ENCODE data around the gene LPIN3.

Gene LPIN3

DNA sequence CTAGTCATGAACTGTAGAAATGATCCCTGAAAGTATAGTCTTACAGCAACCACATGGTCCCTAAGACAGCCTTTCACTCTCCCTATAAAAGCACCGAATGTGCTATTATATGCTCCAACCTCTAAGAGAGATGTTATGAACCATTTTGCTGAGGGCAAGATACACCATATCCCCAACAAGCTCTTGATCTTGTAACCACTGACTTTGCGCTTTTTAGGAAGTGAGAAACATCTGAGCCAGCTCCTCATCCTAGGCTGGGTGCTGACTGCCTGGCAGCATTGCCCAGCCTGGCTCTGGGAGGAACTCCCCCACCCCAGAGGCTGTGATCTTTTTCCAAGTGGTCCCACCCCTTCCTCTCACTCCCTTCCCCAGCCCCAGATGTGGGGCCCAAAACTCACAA is 29.1 kb downstream of the LPIN3 start:
- H3K27ac ChIP-seq = no peak overlapping the region
- no peak for TF ChIP-seq ZFX (IDR thresholded peaks at IDR 0.05)
- TF ChIP-seq CTCF (conservative IDR thresholded peaks at IDR 0.05) = no peak

DNA sequence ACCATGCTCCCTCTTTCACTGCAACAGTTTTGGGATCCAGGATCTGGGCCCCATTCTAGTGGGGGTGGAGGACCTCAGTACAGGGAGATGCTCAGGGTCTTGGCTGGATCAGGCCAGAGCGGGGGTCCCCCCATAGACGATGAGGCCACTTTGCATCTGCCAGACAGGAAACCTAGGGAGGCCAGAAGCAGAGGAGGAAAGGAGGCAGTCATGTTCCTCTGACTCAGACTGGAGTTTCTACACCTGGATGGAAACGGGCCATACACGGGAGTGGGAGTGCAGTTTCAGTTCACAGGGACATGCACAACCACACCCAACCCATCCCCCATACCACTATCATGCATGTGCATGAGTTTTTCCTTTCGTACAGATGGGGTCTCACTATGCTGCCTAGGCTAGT is 29.6 kb downstream of the LPIN3 start:
- TF ChIP-seq ZFX (IDR thresholded peaks at IDR 0.05) = no peak
- no peak for TF ChIP-seq CTCF (conservative IDR thresholded peaks at IDR 0.05)
- no peak overlapping the region for H3K27ac ChIP-seq

- TF ChIP-seq CTCF (conservative IDR thresholded peaks at IDR 0.05) (no peak), ZFX (IDR thresholded peaks at IDR 0.05) (no peak)
- H3K27ac ChIP-seq = no peak overlapping the region
These were observed 30.8 kb downstream of the LPIN3 start for GRCh38 chr20:41371371-41371770.

DNA sequence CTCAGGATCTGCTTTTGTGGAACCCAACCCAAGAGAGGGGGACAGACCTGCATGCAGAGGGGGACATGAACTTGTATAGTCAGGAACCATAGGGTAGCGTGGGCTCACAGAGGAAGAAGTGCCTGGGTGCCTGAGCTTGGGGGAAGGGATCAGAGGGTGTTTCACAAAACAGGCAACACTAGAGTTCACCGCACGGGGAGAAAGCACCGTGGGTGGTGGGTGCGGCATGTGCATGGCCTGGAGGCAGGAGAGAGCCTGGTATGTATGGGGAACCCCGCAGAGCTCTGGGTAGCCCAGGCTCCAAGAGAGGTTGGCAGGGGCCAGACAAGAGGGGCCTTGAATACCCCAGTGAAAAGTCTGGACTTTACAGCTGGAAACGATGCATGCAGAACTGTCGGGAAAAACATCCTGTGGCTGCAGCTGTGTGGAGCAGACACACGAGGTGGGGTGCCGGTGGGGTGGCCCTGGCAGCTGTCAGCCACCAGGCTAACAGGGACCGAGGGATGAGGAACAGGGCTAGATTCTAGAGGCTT is 32.7 kb downstream of the LPIN3 start:
- no peak overlapping the region for H3K27ac ChIP-seq
- TF ChIP-seq ZFX (IDR thresholded peaks at IDR 0.05) = no peak
- TF ChIP-seq CTCF (conservative IDR thresholded peaks at IDR 0.05) = no peak

GRCh38 chr20:41373931-41374920 is 33.6 kb downstream of the LPIN3 start:
- TF ChIP-seq ZFX (IDR thresholded peaks at IDR 0.05) (no peak), CTCF (conservative IDR thresholded peaks at IDR 0.05) (no peak)
- no peak overlapping the region for H3K27ac ChIP-seq

DNA sequence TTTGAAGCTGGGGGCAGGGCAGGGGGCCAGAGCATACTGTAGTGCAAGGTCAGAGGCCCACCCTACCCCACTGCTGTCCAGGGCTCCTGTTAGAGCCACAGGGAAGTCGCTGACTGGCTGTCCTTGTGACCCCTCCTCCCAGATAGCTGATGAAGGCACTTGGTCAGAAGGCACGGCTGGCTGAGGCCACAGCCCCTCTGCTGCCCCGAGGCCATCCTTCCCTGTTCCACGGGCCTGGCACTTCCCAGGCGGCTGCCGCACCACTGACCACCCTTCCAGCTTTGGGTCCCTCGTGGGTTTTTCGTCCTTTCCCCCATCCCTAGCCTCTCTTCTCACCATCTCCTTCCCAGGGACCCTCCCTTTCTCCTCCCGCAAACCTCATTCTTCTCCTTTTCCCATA is 35.2 kb downstream of the LPIN3 start:
- TF ChIP-seq ZFX (IDR thresholded peaks at IDR 0.05) (no peak), CTCF (conservative IDR thresholded peaks at IDR 0.05) (no peak)
- no peak overlapping the region for H3K27ac ChIP-seq

DNA sequence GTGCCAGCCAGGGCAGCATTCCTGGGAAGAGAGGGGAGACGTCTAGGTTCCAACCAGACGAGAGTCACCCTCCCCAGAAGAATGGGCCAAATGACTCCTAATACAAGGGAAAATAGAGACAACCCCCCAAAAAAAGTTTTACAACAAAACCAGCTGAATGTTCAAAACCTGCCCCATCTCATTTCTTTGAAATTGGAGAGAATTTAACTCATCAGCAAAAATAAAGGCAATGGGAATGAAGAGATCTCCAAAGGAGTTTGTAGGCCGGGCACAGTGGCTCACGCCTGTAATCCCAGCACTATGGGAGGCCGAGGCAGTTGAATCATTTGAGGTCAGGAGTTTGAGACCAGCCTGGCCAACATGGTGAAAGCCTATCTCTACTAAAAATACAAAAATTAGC is 35.7 kb downstream of the LPIN3 start:
- TF ChIP-seq ZFX (IDR thresholded peaks at IDR 0.05) = no peak
- no peak for TF ChIP-seq CTCF (conservative IDR thresholded peaks at IDR 0.05)
- H3K27ac ChIP-seq = no peak overlapping the region
